Lung (tissue), 12 donors: ENCODE data around the gene OAS1. TPM values are rescaled to one million over a fixed set of nuclear protein-coding genes. Genes with fewer than 3 reads are reported as not detected.

Source experiments
- ATAC-seq: fragments of 200-7000 bp; cut with Tn5 transposase; one replicate; pipeline ENCODE4 v1.9.1; 2020; ENCODE audit warnings: moderate number of reproducible peaks; ENCODE audit not compliant: insufficient read depth, low FRiP score
- DNase-seq, 3 donors: peaks; one replicate each; pipeline ENCODE4 v3.0.0-alpha.2; 2013 to 2017
- H3K27ac ChIP-seq, 2 donors: one replicate each; pipeline ENCODE4 v1.5.1; 2013; ENCODE audit warnings: mild to moderate bottlenecking in 2 of 2, moderate library complexity in 2 of 2, control low read depth in 1 of 2, inconsistent platforms in 1 of 2, low read depth in 1 of 2, low read length in 1 of 2
- H3K27me3 ChIP-seq, 3 donors: one replicate each; pipeline ENCODE4 v1.5.1; 2013; ENCODE audit warnings: low read length in 2 of 3; ENCODE audit not compliant: control insufficient read depth in 3 of 3, insufficient read depth in 3 of 3
- H3K36me3 ChIP-seq, 4 donors: one replicate each; pipeline ENCODE4 v1.5.1; 2013; ENCODE audit warnings: low read length in 4 of 4, mild to moderate bottlenecking in 1 of 4, moderate library complexity in 1 of 4; ENCODE audit not compliant: control insufficient read depth in 4 of 4, insufficient read depth in 4 of 4
- H3K4me1 ChIP-seq, 5 donors: one replicate each; pipeline ENCODE4 v1.5.1; 2013; ENCODE audit warnings: low read length in 5 of 5, mild to moderate bottlenecking in 2 of 5, moderate library complexity in 1 of 5; ENCODE audit not compliant: control insufficient read depth in 5 of 5, insufficient read depth in 5 of 5
- H3K4me3 ChIP-seq: one replicate; pipeline ENCODE4 v1.5.1; 2013; ENCODE audit warnings: mild to moderate bottlenecking, control low read depth, moderate library complexity
- H3K9ac ChIP-seq, 2 donors: one replicate each; pipeline ENCODE4 v1.5.1; 2013; ENCODE audit warnings: low read length in 2 of 2, control low read depth in 1 of 2; ENCODE audit not compliant: insufficient read depth in 1 of 2
- H3K9me3 ChIP-seq, 4 donors: one replicate each; pipeline ENCODE4 v1.5.1; 2013; ENCODE audit warnings: low read length in 3 of 4, mild to moderate bottlenecking in 1 of 4, moderate library complexity in 1 of 4; ENCODE audit not compliant: control insufficient read depth in 4 of 4, insufficient read depth in 3 of 4
- CTCF ChIP-seq: IDR thresholded peaks from 2 replicates; pipeline ENCODE4 v1.5.1; 2012; ENCODE audit warnings: mild to moderate bottlenecking; ENCODE audit errors: control extremely low read depth, extremely low read depth
- WGBS, 2 donors: extraction: QIAGEN DNeasy Blood & Tissue Kit; methylation state at CpG; one replicate each; pipeline ENCODE4 v1.1.7; 2013; 5-methylcytosine and 5-hydroxymethylcytosine counted together
- polyA plus RNA-seq, 2 donors: library from polyadenylated mRNA; stranded (reverse); fragments of 200-250 nt; gene quantifications; one replicate each; pipeline ENCODE4 v1.2.1, GENCODE V29; 2013
- total RNA-seq, 2 donors: library from RNA; depleted of rRNA in 1 of 2; stranded (reverse); fragments of >200 nt in 1 of 2; gene quantifications; one replicate each; pipeline ENCODE4 v1.2.1, GENCODE V29; 2014 to 2021
- donor health status: control.
- donor health status: control.
- donor health status: Bipolar disorder and iron deficiency.
- donor health status: healthy.
- donor health status: DM: yes; HTN: yes; CAD: no.

Gene OAS1
- total and polyA plus RNA-seq, 4 donors: 14.6 to 40.3 (median 18.5) TPM

DNA sequence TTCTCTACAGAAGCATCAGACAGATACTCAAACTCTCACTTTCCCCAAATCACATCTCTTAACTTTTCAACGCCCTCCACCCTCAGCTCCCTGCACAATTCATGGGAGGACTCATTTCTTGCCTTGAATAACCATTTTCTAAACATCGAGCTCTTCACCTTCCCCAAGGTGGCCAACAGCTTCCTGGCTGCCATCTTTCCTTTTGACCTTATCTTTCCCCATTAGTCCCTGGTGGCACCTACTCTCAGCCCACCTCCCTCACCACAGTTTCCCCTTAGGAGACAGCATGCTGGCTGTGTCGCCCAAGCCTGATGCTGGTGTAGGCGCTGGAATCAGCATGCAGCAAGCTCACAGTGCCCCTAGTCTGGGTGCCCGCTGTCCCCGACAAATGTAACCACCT, 8.4 kb upstream of the OAS1 start:
- Histone ChIP-seq H3K36me3 (no peaks in the 10 kb centered on the region), H3K9me3 (peaks cover 0 to 4% (median 0%) of the 10 kb centered on the region in 4 donors), H3K9ac (no peak overlapping the region), H3K4me3 (no peak overlapping the region), H3K27ac (no peak overlapping the region), H3K27me3 (peaks cover 0 to 6% (median 2%) of the 10 kb centered on the region in 3 donors), H3K4me1 (no peaks in the 10 kb centered on the region)
- TF ChIP-seq CTCF: no peak
- WGBS, 2 donors: 91 to 92% methylated on average over 6 of the region's 6 CpGs
- ATAC-seq (no peak), DNase-seq (no peak)

DNA sequence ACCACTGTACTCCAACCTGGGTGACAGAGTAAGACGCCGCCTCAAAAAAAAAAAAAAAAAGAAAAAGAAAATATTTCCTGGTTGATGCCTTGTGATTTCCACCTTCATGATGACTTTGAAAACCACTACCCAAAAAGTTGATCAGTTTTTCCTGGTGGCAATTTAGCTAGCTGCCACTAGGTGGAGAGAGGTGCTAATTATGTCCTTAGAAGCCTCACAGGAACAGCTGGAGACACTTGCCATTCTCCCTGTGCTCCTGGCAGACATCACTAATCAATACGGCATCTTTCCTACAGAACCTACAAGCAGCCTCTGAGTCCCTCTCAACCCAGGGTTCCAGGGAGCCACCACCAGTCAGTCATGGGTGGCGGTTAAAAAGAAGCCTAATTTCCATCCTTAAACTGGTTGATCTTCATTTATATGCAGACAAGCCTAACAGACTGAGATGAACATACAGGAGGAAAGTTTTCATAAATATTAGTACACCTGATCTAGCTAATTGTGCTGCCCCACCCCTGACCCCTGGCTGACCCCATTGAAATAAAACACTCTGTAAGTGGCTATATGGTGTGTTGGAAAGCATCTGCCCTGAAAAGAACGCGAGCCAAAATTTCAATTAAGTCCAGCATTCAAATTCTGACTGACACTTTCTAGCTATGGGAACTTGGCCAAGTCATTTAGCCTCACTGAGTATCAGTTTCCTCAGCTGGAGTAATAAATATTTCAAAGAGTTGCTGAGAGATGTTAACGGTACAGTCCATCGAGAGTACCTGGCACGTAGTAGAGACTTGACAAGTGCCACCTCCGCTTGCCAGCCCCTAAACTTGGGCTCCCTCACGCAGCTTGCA, 6.2 kb upstream of the OAS1 start:
- DNase-seq: peak in 2 of 3 donors; percentile 25 to 33
- Histone ChIP-seq H3K36me3 (no peaks in the 10 kb centered on the region), H3K4me3 (no peak overlapping the region), H3K9ac (no peak overlapping the region), H3K27me3 (peaks cover 0 to 6% (median 2%) of the 10 kb centered on the region in 3 donors), H3K27ac (no peak overlapping the region), H3K9me3 (peaks cover 0 to 3% (median 0%) of the 10 kb centered on the region in 4 donors), H3K4me1 (peaks cover 0 to 2% (median 0%) of the 10 kb centered on the region in 5 donors)
- TF ChIP-seq CTCF: peak; percentile 78
- WGBS, 2 donors: 81 to 87% methylated on average over 11 of the region's 11 CpGs
- peak; percentile 62 for ATAC-seq

GRCh38 chr12:112901271-112901670, 5.5 kb upstream of the OAS1 start:
- H3K36me3 ChIP-seq: no peaks in the 10 kb centered on the region
- peaks cover 0 to 2% (median 0%) of the 10 kb centered on the region in 4 donors for H3K9me3 ChIP-seq
- DNase-seq (no peak), ATAC-seq (no peak)
- no peak overlapping the region for H3K9ac ChIP-seq
- 89 to 94% methylated on average over 2 of the region's 2 CpGs for WGBS, 2 donors
- H3K27me3 ChIP-seq: peaks cover 0 to 6% (median 2%) of the 10 kb centered on the region in 3 donors
- H3K4me3 ChIP-seq: no peak overlapping the region
- no peak overlapping the region for H3K27ac ChIP-seq
- peaks cover 0 to 2% (median 0%) of the 10 kb centered on the region in 5 donors for H3K4me1 ChIP-seq
- TF ChIP-seq CTCF: no peak
